H9 (cell line): ENCODE data around the gene HS3ST4. TPM values are rescaled to one million over a fixed set of nuclear protein-coding genes. Genes with fewer than 3 reads are reported as not detected.

Source experiments
- DNase-seq: peaks from one replicate; pipeline ENCODE4 v3.0.0-alpha.2; 2017
- H2AFZ ChIP-seq: one replicate; pipeline ENCODE4 v1.6.1; 2013; ENCODE audit warnings: mild to moderate bottlenecking, low read length, control low read depth, moderate library complexity
- H2AK5ac ChIP-seq: 2 replicates; pipeline ENCODE4 v1.6.1; 2013; ENCODE audit warnings: low read length, control low read depth, mixed read lengths; ENCODE audit not compliant: insufficient read length
- H2BK120ac ChIP-seq: one replicate; pipeline ENCODE4 v1.6.1; 2013; ENCODE audit warnings: low read depth, mild to moderate bottlenecking, low read length, control low read depth, inconsistent platforms; ENCODE audit not compliant: poor library complexity, severe bottlenecking
- H2BK12ac ChIP-seq: 2 replicates; pipeline ENCODE4 v1.6.1; 2013; ENCODE audit warnings: low read length, control low read depth, mixed read lengths, low read depth; ENCODE audit not compliant: insufficient read length
- H2BK15ac ChIP-seq: 2 replicates; pipeline ENCODE4 v1.6.1; 2013; ENCODE audit warnings: low read depth, low read length, control low read depth
- H2BK20ac ChIP-seq: one replicate; pipeline ENCODE4 v1.6.1; 2013; ENCODE audit warnings: low read depth, mild to moderate bottlenecking, low read length, control low read depth, inconsistent platforms; ENCODE audit not compliant: poor library complexity, severe bottlenecking
- H2BK5ac ChIP-seq: 2 replicates; pipeline ENCODE4 v1.6.1; 2013; ENCODE audit warnings: low read length, control low read depth, mixed read lengths; ENCODE audit not compliant: insufficient read length
- H3K14ac ChIP-seq: 2 replicates; pipeline ENCODE4 v1.6.1; 2013; ENCODE audit warnings: low read length, control low read depth; ENCODE audit not compliant: insufficient read depth
- H3K18ac ChIP-seq: 2 replicates; pipeline ENCODE4 v1.6.1; 2013; ENCODE audit warnings: low read depth, mild to moderate bottlenecking, mixed read lengths, low read length, control low read depth; ENCODE audit not compliant: insufficient read length
- H3K23ac ChIP-seq: 2 replicates; pipeline ENCODE4 v1.6.1; 2013; ENCODE audit warnings: low read length, control low read depth, mixed read lengths, low read depth; ENCODE audit not compliant: insufficient read length
- H3K23me2 ChIP-seq: 2 replicates; pipeline ENCODE4 v1.6.1; 2013; ENCODE audit warnings: low read depth, mild to moderate bottlenecking, mixed read lengths, low read length, control low read depth; ENCODE audit not compliant: insufficient read length, poor library complexity, severe bottlenecking
- H3K27ac ChIP-seq: 2 replicates; pipeline ENCODE4 v1.5.1; 2013; ENCODE audit warnings: low read length, control low read depth, mixed read lengths, low read depth; ENCODE audit not compliant: insufficient read length
- H3K27me3 ChIP-seq: 2 replicates; pipeline ENCODE4 v1.6.1; 2013; ENCODE audit warnings: low read length, control low read depth, inconsistent platforms; ENCODE audit not compliant: insufficient read depth
- H3K4ac ChIP-seq: 2 replicates; pipeline ENCODE4 v1.6.1; 2013; ENCODE audit warnings: low read depth, mild to moderate bottlenecking, control low read depth, inconsistent platforms, low read length, moderate library complexity
- H3K4me1 ChIP-seq: 2 replicates; pipeline ENCODE4 v1.6.1; 2013; ENCODE audit warnings: low read length, control low read depth, inconsistent platforms; ENCODE audit not compliant: insufficient read depth
- H3K4me2 ChIP-seq: 2 replicates; pipeline ENCODE4 v1.6.1; 2013; ENCODE audit warnings: low read length, control low read depth, mixed read lengths; ENCODE audit not compliant: insufficient read length, insufficient read depth
- H3K56ac ChIP-seq: 2 replicates; pipeline ENCODE4 v1.6.1; 2013; ENCODE audit warnings: low read depth, mild to moderate bottlenecking, mixed read lengths, low read length, control low read depth; ENCODE audit not compliant: insufficient read length
- H3K79me1 ChIP-seq: 2 replicates; pipeline ENCODE4 v1.6.1; 2013; ENCODE audit warnings: low read depth, mild to moderate bottlenecking, moderate library complexity, low read length, control low read depth, inconsistent platforms; ENCODE audit not compliant: insufficient read depth, poor library complexity, severe bottlenecking
- H3K79me2 ChIP-seq: 2 replicates; pipeline ENCODE4 v1.6.1; 2013; ENCODE audit warnings: low read length, control low read depth, inconsistent platforms; ENCODE audit not compliant: insufficient read depth
- H3K9ac ChIP-seq: 2 replicates; pipeline ENCODE4 v1.6.1; 2013; ENCODE audit warnings: low read length, control low read depth, mixed read lengths; ENCODE audit not compliant: insufficient read length; ENCODE audit errors: extremely low read depth
- H3K9me3 ChIP-seq: one replicate; pipeline ENCODE4 v1.6.1; 2013; ENCODE audit warnings: low read depth, low read length, inconsistent platforms; ENCODE audit not compliant: control insufficient read depth
- H3T11ph ChIP-seq: one replicate; pipeline ENCODE4 v1.6.1; 2013; ENCODE audit warnings: mild to moderate bottlenecking, low read length, control low read depth, inconsistent platforms
- H4K20me1 ChIP-seq: one replicate; pipeline ENCODE4 v1.6.1; 2013; ENCODE audit not compliant: control insufficient read depth, insufficient read length, insufficient read depth
- H4K5ac ChIP-seq: 2 replicates; pipeline ENCODE4 v1.6.1; 2013; ENCODE audit warnings: low read depth, mild to moderate bottlenecking, mixed read lengths, low read length, control low read depth; ENCODE audit not compliant: insufficient read length
- H4K8ac ChIP-seq: replicated peaks from 2 replicates; pipeline ENCODE4 v1.6.1; 2013; ENCODE audit warnings: low read length, control low read depth, mixed read lengths, low read depth; ENCODE audit not compliant: insufficient read length
- H4K91ac ChIP-seq: 2 replicates; pipeline ENCODE4 v1.6.1; 2013; ENCODE audit warnings: low read depth, mild to moderate bottlenecking, moderate library complexity, mixed read lengths, low read length, control low read depth; ENCODE audit not compliant: insufficient read length
- H3K27ac Mint-ChIP-seq, 3 experiments: 2 replicates in 2 of 3; 3 replicates in 1 of 3; pipeline ENCODE4 v1.8.0; 2020 to 2021; ENCODE audit warnings: mixed read lengths in 3 of 3, mild to moderate bottlenecking in 1 of 3, moderate library complexity in 1 of 3
- H3K27me3 Mint-ChIP-seq: 2 replicates; pipeline ENCODE4 v1.8.0; 2021; ENCODE audit warnings: low read depth, mild to moderate bottlenecking, moderate library complexity, mixed read lengths
- H3K36me3 Mint-ChIP-seq, 3 experiments: 2 replicates in 2 of 3; 3 replicates in 1 of 3; pipeline ENCODE4 v1.8.0; 2020 to 2021; ENCODE audit warnings: low read depth in 3 of 3, mixed read lengths in 3 of 3; ENCODE audit not compliant: insufficient read depth in 1 of 3
- H3K4me1 Mint-ChIP-seq, 2 experiments: 2 replicates each; pipeline ENCODE4 v1.8.0; 2020; ENCODE audit warnings: mixed read lengths in 2 of 2
- H3K4me3 Mint-ChIP-seq, 2 experiments: 2 replicates in 1 of 2; 3 replicates in 1 of 2; pipeline ENCODE4 v1.8.0; 2020 to 2021; ENCODE audit warnings: mild to moderate bottlenecking in 2 of 2, mixed read lengths in 2 of 2, moderate library complexity in 1 of 2
- H3K9me3 Mint-ChIP-seq, 2 experiments: 2 replicates in 1 of 2; 3 replicates in 1 of 2; pipeline ENCODE4 v1.8.0; 2020; ENCODE audit warnings: mild to moderate bottlenecking in 2 of 2, mixed read lengths in 2 of 2, moderate library complexity in 1 of 2
- CTCF ChIP-seq: fragments of 200-600 bp; sonication (generic); conservative IDR thresholded peaks from 3 replicates; pipeline ENCODE4 v1.8.0; 2021; ENCODE audit warnings: antibody characterized with exemption, mild to moderate bottlenecking
- WGBS: extraction: QIAGEN DNeasy Blood & Tissue Kit; methylation state at CpG from one replicate; pipeline ENCODE4 v1.1.7; 2013; ENCODE audit warnings: missing lambda C conversion rate, low lambda C conversion rate, mixed read lengths; ENCODE audit not compliant: insufficient read length; ENCODE audit errors: extremely low coverage; 5-methylcytosine and 5-hydroxymethylcytosine counted together
- total RNA-seq: library from RNA; stranded (reverse); gene quantifications from 2 replicates; pipeline ENCODE4 v1.2.1, GENCODE V29; 2021

Gene HS3ST4
- total RNA-seq, 1 experiment from 2014 or later: 1.7 TPM

GRCh38 chr16:25867041-25867440, 175.3 kb downstream of the HS3ST4 start:
- no peak overlapping the region for H4K5ac ChIP-seq
- H3K23ac ChIP-seq: no peak overlapping the region
- H2BK20ac ChIP-seq: no peak overlapping the region
- no peak overlapping the region for H2BK15ac ChIP-seq
- no peaks in the 10 kb centered on the region for H4K20me1 ChIP-seq
- no peak overlapping the region for H3K18ac ChIP-seq
- H3K9ac ChIP-seq: no peak overlapping the region
- no peak overlapping the region for H2AK5ac ChIP-seq
- no peaks in the 10 kb centered on the region for H3K79me1 ChIP-seq
- Mint-ChIP-seq H3K4me1 (peaks cover 17 to 23% of the 10 kb centered on the region in 2 experiments), H3K27ac (peak overlapping the region in 1 of 3 experiments; percentile 62; a peak in 1 of 7 replicates), H3K4me3 (no peak overlapping the region), H3K36me3 (peaks cover 0 to 7% (median 5%) of the 10 kb centered on the region in 3 experiments; a peak in 4 of 7 replicates), H3K9me3 (peaks cover 3 to 4% of the 10 kb centered on the region in 2 experiments; a peak in 3 of 5 replicates), H3K27me3 (no peaks in the 10 kb centered on the region; the same call in 1 of the 2 replicates)
- H3K14ac ChIP-seq: no peak overlapping the region
- H3K27me3 ChIP-seq: no peaks in the 10 kb centered on the region
- no peak overlapping the region for H3K56ac ChIP-seq
- H3K4me1 ChIP-seq: peaks cover 9% of the 10 kb centered on the region; the same call in 1 of the 2 replicates
- H2BK12ac ChIP-seq: no peak overlapping the region
- H3T11ph ChIP-seq: no peak overlapping the region
- no peak for TF ChIP-seq CTCF
- H2BK120ac ChIP-seq: no peak overlapping the region
- no peak for DNase-seq
- no peak overlapping the region for H3K4me2 ChIP-seq
- H3K79me2 ChIP-seq: no peaks in the 10 kb centered on the region
- no CpG with 5 or more reads among the region's 2 CpGs for WGBS
- no peak overlapping the region for H3K4ac ChIP-seq
- no peak overlapping the region for H2AFZ ChIP-seq
- H3K27ac ChIP-seq: no peak overlapping the region
- no peaks in the 10 kb centered on the region for H3K23me2 ChIP-seq
- H4K91ac ChIP-seq: no peak overlapping the region
- no peak overlapping the region for H2BK5ac ChIP-seq
- no peak overlapping the region for H4K8ac ChIP-seq
- H3K9me3 ChIP-seq: no peaks in the 10 kb centered on the region
